Globus pallidus (tissue), 1 donor: ENCODE results near the gene DKC1.
"Not testable (repeated sequence)": the region's sequence is repeated elsewhere in the genome, so short reads cannot be mapped to it uniquely, and the experiment has no call there.

ENCODE experiments used
- DNase-seq: peaks from one replicate; pipeline ENCODE4 v3.0.0-alpha.2; 2015; ENCODE audit warnings: low spot score

DKC1 gene

DNA sequence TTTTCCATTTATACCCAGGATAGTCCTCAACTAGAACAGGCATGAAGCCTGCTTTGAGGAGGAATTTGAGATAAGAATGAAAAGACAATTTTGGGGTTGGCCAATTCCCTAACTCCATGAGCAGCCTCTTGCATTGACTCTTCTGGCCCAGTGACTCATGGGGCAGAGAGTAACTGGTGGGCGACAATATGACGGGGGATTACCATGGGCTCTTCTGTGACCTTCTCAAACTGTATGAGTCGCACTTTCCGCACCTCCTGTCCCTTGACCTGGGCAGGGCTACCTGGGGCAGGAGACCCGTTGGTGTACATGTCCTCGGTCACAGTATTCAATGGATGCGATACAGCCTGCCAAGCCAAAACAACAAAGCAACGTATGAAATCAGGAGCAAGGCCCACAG, 29.3 kb downstream of the DKC1 start:
- DNase-seq: no peak

DNA sequence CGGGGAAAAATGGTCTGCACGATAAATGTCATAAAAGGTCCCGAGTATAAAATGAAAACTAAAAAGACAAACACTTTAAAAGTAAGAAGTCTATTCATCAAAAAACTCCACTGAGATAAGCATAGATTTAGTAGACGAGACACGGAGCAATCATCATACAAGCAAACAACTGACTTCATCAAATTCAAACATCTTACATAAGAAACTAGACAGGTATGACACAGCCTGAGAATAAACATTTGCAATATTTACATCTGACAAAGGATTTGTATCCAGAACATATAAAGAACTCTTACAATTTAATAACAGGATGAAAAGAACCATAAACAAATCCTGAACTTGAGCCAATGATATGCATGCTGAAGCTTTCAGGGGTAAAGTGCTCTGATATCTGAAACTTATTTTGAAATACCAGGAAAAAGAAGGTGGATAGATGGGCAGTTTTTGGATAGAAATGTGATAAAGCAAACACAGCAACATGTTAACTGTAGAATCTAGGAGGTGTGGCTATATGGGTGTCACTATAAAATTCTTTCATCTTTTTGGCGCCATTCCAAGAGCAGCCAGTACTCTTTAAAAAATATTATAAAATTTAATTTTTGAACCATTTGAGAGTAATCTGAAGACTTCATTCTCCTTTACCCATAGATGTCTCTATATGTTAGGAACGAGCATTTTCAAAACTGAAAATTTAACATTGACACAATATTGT, 30.6 kb downstream of the DKC1 start:
- DNase-seq: no peak

DNA sequence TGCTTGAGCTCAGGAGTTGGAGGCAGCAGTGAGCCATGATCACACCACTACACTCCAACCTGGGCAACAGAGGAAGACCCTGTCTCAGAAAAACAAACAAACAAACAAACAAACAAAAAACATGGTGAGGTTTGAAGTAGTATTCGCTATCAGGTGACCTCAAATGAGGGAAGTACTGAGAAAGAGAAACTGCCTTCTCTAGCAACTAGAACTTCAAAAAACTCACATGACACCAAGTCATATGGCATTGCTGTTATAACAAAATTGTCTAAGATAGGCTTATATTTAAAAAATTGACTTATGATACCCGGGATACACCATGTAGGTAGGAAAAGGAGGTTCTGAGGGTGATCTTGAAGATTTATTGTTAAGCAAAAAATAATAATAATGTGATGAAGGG, 32.4 kb downstream of the DKC1 start:
- no peak for DNase-seq

DNA sequence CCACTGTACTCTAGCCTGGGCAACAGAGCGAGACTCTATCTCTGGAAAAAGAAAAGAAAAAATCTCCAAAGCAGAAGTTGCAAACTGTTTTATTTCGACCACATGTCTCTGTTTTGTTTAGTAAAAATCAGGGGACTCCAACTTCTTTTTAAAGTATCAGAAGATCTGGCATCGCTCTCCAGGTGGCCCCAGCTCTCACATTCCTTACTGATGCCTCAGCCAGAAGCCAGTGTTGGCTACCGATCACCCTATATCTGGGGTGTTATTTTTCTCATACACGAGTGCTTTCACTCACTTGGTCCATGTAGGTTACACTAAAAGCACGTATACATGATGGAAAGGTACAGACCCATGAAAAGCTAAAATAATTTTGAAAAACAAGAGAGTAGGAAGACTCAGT, 34.3 kb downstream of the DKC1 start:
- DNase-seq: no peak

DNA sequence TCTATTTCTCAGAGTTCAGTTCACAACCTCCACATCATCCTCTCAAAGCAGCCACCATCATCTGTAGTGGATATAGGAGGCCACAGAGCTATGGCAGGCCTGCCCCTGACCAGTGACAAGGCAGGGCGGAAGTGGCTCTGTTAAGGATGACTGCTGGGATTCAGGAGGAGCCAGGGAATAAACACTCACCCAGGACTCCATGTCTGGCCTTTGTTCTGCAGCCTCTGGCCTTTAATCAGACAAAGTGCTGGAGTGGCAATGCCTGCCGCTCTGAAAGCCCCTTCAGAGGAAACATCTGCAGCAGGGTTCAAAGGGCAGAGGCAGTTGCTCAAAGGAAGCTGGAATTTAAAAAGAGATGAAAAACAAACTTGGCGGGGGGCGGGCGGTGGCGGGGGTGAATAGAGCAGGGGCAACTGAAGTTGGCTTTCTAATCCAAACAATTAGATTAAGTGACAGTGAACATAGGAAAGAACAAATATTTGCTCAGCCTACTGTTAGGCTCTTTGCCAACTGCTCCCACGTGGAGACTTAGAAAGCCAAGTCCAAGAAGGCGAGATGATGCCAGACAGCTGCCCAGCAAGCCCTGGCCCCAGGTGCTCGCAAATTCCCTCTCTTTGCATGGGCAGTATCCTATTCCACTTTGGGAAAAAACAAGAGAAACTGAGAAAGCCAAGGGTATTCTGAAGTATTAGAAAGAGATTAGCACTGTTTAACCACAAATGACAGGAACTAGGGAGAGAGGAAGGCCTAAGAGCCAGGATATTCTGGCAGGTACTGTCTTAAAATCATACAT, 37.1 kb downstream of the DKC1 start:
- no peak for DNase-seq

DNA sequence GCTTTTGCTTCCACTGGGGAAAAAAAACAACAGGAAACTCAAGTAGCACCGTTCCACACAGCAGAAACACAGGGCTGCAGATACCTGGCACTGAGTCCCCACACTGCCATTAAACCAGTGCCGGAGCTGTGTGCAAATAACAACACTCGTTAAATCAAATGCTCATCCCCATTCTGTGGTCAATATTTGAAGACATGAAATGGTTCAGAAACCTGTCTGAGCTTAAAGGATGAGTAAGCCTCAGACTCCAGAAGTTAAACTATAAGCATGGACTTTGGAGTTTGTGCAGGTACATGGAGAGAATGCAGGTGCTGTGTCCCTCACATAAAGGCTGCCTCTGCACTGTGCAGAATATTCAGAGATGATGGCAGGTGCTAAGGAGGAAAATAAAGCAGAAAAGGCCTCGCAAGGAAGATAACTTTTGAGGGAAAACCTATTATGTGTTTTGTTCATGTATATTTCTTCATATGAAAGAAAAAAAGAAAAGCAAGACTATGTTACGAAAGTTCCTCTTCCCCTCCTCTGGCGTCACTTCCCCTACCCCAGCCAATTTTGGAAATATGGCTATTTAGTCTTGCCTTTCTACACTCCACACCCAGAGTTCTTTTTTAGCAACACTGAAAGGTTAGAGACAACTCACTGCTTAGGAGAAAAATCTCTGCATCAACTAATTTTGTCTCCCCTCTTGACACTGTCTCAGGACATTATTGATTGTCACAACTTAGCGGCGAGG, 38.0 kb downstream of the DKC1 start:
- no peak for DNase-seq

DNA sequence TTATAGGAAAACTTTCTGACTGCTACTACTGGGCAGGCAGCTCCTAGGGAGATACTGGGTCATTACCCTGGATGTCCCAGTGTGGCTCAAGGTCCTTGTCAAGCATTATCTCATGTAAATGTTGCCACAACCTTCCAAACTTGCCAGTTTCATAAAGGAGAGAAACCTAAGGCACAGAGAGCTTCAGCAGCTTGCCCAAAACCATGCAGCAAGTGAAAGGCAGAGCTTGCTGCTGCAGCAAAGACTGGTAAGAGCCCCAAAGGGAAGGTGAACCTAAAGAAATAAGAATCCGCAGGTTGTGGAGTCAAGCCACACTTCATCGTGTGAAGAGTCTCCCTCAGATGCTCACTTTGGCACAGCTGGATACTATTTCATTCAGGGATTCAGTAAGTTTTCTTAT, 40.3 kb downstream of the DKC1 start:
- DNase-seq: no peak

DNA sequence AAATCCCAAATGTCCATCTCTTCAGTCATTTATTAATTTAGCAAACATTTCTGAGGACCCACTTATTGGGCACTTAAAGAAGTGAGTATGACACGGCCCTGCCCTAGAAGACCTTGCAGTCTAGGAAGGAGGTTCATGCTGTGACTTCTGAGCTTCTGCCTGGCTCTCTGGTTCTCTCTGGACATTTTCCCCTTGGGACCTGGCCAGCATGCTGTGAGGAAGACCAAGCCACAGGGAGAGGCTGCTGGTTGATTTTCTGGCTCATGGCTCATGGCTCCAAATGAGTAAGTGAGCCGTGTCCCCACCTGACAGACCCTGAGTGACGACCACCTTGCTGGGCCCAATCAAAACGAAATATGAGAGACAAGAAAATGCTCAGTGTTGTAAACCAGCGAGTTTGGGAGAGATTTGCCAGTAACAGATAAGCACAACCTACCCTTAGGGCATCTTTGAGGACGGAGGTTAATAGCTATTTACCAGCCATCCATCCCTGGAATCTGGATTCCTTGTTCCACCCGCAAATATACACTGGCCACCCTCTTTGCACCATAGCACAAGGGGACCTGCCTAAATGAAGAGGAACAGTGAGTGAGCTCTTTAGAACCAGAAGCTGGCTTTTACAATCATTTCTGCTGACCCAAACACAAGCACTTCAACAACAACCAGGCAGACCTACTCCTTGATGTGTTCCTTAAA, 41.7 kb downstream of the DKC1 start:
- no peak for DNase-seq

DNA sequence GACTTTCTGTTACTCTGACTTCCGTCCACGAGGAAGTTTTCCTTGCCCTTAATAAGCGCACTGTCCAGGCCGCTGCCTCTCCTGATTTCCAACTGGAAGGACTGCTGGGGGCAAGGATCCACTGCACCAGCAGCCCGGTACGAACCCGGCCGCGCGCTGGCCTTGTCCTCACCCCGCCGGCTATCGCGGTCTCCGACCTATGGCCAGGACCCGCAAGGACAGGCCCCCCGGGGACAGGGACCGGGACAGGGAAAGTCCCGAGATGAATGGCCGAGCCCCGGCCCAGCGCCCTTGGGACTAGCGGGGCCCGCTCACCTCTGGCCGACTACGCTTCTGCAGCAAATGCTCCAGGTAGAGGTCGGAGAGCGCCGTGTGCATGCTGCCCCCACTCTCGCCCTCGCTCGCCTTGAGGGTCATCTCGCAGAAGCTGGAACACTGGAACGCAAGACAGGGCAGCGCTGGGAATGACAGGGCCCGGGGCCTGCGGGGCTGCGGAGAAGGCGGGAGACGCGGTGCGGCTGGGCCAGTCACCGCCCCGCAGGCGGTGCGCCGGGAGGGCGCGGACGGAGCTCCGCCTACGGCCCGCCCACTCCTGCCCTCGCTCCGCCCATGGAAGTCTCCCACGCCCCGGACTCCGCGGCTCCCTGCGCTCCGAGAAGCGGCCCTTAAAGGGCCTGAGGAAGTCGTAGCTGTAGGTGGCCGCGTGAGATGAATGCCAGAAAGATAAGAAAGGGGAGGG, 42.5 kb downstream of the DKC1 start, which contains the start of gene MPP1:
Gene MPP1 (minus strand): TSS at position 529 of the 739 bp plus-strand sequence. CDS start 112 bp downstream, at position 417.
- peak; percentile 75 for DNase-seq

DNA sequence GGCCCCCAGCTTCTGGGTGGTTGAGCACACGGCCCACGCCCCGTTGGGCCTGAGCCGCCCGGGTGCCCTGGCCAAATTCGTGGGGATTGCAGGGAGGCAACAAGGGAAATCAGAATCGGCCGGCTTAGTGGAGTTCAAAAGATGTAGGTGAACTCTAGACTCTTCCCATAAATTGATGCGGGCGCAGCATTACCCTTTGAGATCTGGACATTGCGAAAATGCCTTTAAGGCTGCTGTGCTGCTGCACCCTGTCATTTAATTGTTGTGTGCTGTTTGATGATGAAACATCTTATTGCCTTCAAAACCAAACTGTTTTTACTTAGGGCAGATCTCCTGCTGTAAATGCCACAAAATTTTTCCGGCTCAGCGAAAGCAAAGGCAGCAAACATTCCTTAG, 43.0 kb downstream of the DKC1 start:
- no peak for DNase-seq

DNA sequence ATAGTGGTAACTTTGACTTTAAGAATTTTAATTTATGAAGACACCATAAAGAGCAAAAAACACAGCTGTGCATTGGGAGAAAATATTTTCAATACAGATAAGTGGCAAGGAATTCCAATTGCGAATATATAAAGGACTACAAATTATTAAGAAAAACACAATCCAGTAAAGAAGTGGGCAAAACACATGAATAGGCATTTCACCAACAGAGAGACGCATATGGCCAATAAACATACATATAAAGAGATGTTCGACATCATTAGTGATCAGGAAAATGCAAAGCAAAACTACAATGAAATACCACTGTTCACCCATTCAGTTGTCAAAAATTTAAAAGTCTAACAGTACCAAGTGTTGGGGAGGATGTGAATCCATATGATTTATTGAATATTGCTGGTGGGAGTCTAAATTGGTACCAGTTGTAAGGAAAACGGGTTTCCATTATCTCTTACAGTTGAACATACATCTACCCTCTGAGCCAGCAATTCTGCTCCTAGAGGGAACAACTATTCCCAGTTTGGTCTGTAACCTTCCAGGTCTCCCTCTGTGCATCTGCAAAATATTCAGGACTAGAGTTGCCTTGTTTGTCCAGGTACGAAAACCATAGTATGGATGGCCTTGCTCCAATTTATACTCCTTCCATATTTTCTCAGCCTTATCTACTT, 44.3 kb downstream of the DKC1 start:
- no peak for DNase-seq

DNA sequence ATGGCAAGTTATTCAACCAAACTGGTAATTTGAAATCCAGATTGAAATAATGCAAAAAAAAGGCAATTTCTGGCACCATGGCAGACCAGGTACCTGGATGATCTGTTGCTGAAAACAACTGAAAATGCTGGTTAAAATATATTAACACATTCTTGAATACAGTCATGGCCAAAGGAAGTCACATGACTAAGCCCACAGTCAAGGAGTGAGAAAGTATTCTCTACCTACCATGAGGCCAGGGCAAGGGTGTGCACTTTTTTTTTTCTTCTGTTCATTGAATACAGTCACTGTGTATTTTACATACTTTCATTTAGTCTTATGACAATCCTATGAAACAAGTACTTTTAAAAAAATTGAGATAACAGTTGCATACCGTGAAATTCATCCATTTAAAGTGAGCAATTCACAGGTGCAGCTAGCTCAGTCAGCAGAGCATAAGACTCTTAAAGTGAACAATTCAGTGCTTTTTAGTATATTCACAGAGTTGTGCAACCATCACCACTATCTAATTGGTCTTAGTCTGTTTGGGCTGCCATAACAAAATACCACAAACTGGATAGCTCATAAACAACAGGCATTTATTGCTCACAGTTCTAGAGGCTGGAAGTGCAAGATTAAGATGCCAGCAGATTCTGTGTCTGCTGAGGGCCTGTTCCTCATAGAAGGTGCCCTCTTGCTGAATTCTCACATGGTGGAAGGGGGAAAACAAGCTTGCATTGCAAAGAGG, 47.4 kb downstream of the DKC1 start:
- DNase-seq: no peak

DNA sequence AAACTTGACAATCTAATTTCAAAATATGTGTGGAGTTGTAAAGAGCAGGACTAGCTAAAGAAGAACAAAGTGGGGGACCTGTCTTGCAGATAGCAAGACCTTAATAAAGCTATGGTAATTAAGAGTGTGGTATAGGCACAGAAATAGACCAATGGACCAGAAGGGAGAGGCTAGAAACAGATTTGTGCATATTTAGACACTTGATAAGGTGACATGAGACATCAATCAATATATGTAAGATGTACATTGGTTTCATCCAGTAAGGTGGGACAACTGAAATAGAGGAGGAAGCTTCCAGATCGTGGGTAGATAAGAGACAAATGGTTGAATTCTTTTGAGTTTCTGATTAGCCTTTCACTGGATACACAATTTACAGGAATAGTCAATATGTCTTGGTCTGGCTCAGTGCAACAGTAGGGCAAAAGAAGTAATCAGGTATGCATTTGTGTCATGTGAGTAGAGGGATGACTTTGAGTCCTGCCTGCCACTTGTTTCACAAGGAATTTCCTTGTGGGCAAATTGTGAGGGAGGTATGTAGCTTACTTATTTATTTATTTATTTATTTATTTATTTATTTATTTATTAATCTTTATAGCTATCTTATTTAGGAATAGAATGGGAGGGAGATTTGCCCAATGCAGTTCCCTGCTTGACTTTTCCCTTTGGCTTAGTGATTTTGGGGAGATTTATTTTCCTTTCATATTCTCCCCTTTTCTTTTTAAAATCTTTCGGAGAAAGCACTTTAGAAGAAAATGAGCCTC, 49.9 kb downstream of the DKC1 start:
- no peak for DNase-seq

DNA sequence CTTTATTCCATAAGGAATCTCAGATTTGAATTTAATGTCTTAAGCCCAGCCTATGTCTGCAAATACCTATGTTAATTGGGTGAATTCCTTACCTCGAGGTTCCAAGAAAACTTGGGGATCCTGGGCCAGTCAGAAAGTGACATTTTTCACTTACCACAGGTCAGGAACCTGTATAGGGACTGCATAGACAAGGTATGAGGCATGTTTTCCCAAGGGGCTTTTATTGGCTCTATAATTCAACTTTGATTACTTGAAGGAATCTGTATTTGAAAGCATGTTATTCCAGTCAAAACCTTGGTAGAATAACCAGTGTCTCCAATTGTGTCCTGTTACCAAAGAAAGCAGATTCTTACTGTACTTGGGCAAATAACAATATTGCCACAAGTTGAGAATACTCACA, 51.1 kb downstream of the DKC1 start:
- DNase-seq: no peak

DNA sequence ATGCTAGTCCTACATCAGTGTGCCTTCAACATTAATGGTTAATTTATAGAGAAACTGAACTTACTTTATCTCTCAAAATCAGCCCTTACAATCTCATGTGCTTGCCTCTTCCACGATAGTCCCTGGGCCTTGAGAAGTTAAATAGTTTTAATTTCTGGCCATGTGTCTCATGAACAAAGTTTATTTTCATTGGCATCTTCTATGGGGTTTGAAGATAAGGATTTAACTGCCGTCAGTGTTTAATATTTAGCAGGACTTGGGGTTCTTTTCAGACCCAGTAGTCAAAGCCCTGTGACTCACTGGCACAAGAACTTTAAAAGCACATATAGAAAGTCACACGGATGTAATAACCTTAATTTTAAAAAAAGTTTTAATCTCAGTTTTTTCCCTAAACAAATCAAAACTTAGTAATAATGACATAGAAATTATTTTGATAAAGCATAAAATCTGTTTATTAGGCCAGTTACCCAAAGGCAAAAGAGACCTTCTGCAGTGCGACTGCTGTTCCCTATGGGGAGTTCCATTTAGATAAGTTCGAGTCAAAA, 52.7 kb downstream of the DKC1 start:
- DNase-seq: no peak

DNA sequence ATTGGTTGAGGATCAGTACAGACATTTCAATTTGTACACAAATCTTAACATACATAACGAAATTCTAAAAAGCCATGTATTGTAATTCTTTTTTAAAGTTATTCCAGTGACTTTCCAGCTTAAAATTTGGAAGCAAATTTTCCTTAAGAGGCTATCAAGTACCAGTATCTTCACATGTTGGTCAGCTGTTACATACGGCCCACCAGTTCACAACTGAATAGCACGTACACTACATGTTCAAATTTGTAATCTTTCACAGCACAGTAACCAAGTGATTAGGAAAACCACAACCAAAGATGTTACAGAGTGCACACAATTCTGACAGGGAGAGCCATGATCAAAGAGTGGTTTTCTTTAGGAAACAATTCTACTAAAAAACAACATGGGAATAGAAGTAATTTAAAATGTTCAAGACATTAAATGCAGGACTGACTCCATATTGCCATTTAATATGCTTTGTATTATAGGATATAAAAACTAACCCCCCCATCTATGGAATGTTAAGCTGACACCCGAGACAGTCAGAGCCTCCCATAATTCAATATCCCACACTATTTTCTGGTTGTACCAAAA, 53.7 kb downstream of the DKC1 start:
- DNase-seq: not testable (repeated sequence)

DNA sequence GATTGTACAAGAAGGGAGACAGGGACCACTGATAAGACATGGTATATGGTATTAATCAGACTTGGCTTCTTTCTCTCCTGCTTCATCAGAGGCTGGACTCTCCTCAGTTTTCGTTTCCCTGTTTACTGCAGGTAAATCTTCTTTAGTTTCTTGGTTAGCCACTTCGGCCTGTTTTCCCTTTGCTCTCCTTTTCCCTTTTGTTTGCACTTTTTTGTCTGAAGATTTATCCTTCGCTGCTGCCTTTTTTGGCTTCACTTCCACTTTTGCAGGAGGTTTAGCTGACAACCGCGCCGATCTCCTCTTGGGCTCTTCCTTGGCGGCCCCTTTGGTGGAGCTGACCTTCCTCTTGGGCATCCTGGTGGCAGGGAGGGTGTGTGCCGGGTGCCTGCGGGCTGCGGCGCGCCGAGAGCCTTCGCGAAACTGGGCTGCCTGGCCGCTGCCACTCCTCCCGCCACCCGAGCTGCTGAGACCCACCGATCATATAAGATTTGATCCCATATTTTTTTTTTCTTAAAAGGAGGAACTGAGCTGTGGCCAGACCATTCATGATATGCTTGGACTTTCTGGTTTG, 54.5 kb downstream of the DKC1 start:
- not testable (repeated sequence) for DNase-seq
